HEK293 (cell line): Measurements from ENCODE around the gene DGKQ.
A peak's percentile ranks its signal among the peaks of the same experiment; 100 is the strongest.

Experiments
- BCL11A ChIP-seq: fragments of 450-650 bp; formaldehyde crosslinking; IDR thresholded peaks from 2 replicates; pipeline ENCODE4 v1.5.1; 2016; ENCODE audit warnings: low read depth, missing biosample characterization, missing genetic modification characterization
- FEZF1 ChIP-seq: fragments of 450-650 bp; formaldehyde crosslinking; IDR thresholded peaks from 2 replicates; pipeline ENCODE4 v1.5.1; 2016; ENCODE audit warnings: missing biosample characterization, missing genetic modification characterization
- GLIS1 ChIP-seq: fragments of 450-650 bp; formaldehyde crosslinking; IDR thresholded peaks from 2 replicates; pipeline ENCODE4 v1.5.1; 2016; ENCODE audit warnings: missing biosample characterization, missing genetic modification characterization
- GLIS2 ChIP-seq: fragments of 450-650 bp; formaldehyde crosslinking; IDR thresholded peaks from 2 replicates; pipeline ENCODE4 v1.5.1; 2016; ENCODE audit warnings: missing biosample characterization, missing genetic modification characterization
- KLF1 ChIP-seq: fragments of 450-650 bp; formaldehyde crosslinking; IDR thresholded peaks from 2 replicates; pipeline ENCODE4 v1.5.1; 2016; ENCODE audit warnings: missing biosample characterization, missing genetic modification characterization
- KLF10 ChIP-seq: fragments of 450-650 bp; IDR thresholded peaks from 2 replicates; pipeline ENCODE4 v1.5.1; 2018; ENCODE audit warnings: missing biosample characterization, mild to moderate bottlenecking, missing genetic modification characterization
- KLF7 ChIP-seq: fragments of 450-650 bp; formaldehyde crosslinking; IDR thresholded peaks from 2 replicates; pipeline ENCODE4 v1.5.1; 2016; ENCODE audit warnings: missing biosample characterization, missing genetic modification characterization, borderline replicate concordance
- MEIS1 ChIP-seq: sonication (generic); formaldehyde crosslinking; IDR thresholded peaks from 2 replicates; pipeline ENCODE4 v1.8.1; 2022; ENCODE audit warnings: missing genetic modification reagents, mild to moderate bottlenecking, borderline replicate concordance
- MZF1 ChIP-seq: fragments of 450-650 bp; formaldehyde crosslinking; IDR thresholded peaks from 2 replicates; pipeline ENCODE4 v1.5.1; 2017; ENCODE audit warnings: missing biosample characterization, missing genetic modification characterization, borderline replicate concordance
- OVOL3 ChIP-seq: fragments of 450-650 bp; formaldehyde crosslinking; IDR thresholded peaks from 2 replicates; pipeline ENCODE4 v1.5.1; 2016; ENCODE audit warnings: missing biosample characterization, missing genetic modification characterization
- PBX3 ChIP-seq: sonication (generic); formaldehyde crosslinking; IDR thresholded peaks from 2 replicates; pipeline ENCODE4 v1.8.1; 2022; ENCODE audit warnings: mild to moderate bottlenecking, moderate library complexity, missing genetic modification reagents
- RBAK ChIP-seq: fragments of 450-650 bp; formaldehyde crosslinking; IDR thresholded peaks from 2 replicates; pipeline ENCODE4 v1.5.1; 2016; ENCODE audit warnings: missing biosample characterization, missing genetic modification characterization
- SCRT1 ChIP-seq: fragments of 450-650 bp; formaldehyde crosslinking; IDR thresholded peaks from 2 replicates; pipeline ENCODE4 v1.5.1; 2016; ENCODE audit warnings: missing biosample characterization, missing genetic modification characterization, borderline replicate concordance
- SCRT2 ChIP-seq: fragments of 450-650 bp; formaldehyde crosslinking; IDR thresholded peaks from 2 replicates; pipeline ENCODE4 v1.5.1; 2016; ENCODE audit warnings: missing biosample characterization, missing genetic modification characterization
- TRIM28 ChIP-seq: IDR thresholded peaks from 2 replicates; pipeline ENCODE4 v1.6.1; 2011; ENCODE audit warnings: low read length, control low read depth, borderline replicate concordance
- ZBTB48 ChIP-seq: fragments of 450-650 bp; formaldehyde crosslinking; IDR thresholded peaks from 2 replicates; pipeline ENCODE4 v1.5.1; 2016; ENCODE audit warnings: missing biosample characterization, missing genetic modification characterization
- ZBTB7A ChIP-seq: fragments of 450-650 bp; formaldehyde crosslinking; IDR thresholded peaks from 2 replicates; pipeline ENCODE4 v1.5.1; 2016; ENCODE audit warnings: low read depth, missing biosample characterization, missing genetic modification characterization
- ZBTB8A ChIP-seq: fragments of 450-650 bp; formaldehyde crosslinking; IDR thresholded peaks from 2 replicates; pipeline ENCODE4 v1.5.1; 2016; ENCODE audit warnings: missing biosample characterization, missing genetic modification characterization
- ZFHX2 ChIP-seq: fragments of 450-650 bp; formaldehyde crosslinking; conservative IDR thresholded peaks from 2 replicates; pipeline ENCODE4 v1.5.1; 2016; ENCODE audit warnings: missing biosample characterization, missing genetic modification characterization
- ZNF133 ChIP-seq: fragments of 450-650 bp; formaldehyde crosslinking; IDR thresholded peaks from 2 replicates; pipeline ENCODE4 v1.5.1; 2016; ENCODE audit warnings: missing biosample characterization, missing genetic modification characterization
- ZNF138 ChIP-seq: fragments of 450-650 bp; formaldehyde crosslinking; IDR thresholded peaks from 2 replicates; pipeline ENCODE4 v1.5.1; 2016; ENCODE audit warnings: missing biosample characterization, missing genetic modification characterization, borderline replicate concordance
- ZNF169 ChIP-seq: fragments of 450-650 bp; formaldehyde crosslinking; IDR thresholded peaks from 2 replicates; pipeline ENCODE4 v1.5.1; 2016; ENCODE audit warnings: missing biosample characterization, missing genetic modification characterization
- ZNF19 ChIP-seq: fragments of 450-650 bp; formaldehyde crosslinking; IDR thresholded peaks from 2 replicates; pipeline ENCODE4; 2016; ENCODE audit warnings: missing biosample characterization, missing genetic modification characterization, low read depth
- ZNF214 ChIP-seq: fragments of 450-650 bp; formaldehyde crosslinking; IDR thresholded peaks from 2 replicates; pipeline ENCODE4 v1.5.1; 2017; ENCODE audit warnings: missing biosample characterization, mild to moderate bottlenecking, missing genetic modification characterization, borderline replicate concordance
- ZNF24 ChIP-seq: fragments of 450-650 bp; formaldehyde crosslinking; IDR thresholded peaks from 2 replicates; pipeline ENCODE4 v1.5.1; 2016; ENCODE audit warnings: missing biosample characterization, missing genetic modification characterization
- ZNF324 ChIP-seq: fragments of 450-650 bp; formaldehyde crosslinking; IDR thresholded peaks from 2 replicates; pipeline ENCODE4 v1.5.1; 2016; ENCODE audit warnings: missing biosample characterization, missing genetic modification characterization
- ZNF341 ChIP-seq: fragments of 450-650 bp; formaldehyde crosslinking; IDR thresholded peaks from 2 replicates; pipeline ENCODE4; 2016; ENCODE audit warnings: low read depth, missing biosample characterization, missing genetic modification characterization
- ZNF366 ChIP-seq: fragments of 450-650 bp; formaldehyde crosslinking; conservative IDR thresholded peaks from 2 replicates; pipeline ENCODE4 v1.5.1; 2016; ENCODE audit warnings: missing biosample characterization, missing genetic modification characterization
- ZNF423 ChIP-seq: fragments of 450-650 bp; formaldehyde crosslinking; IDR thresholded peaks from 2 replicates; pipeline ENCODE4 v1.5.1; 2016; ENCODE audit warnings: missing biosample characterization, missing genetic modification characterization
- ZNF596 ChIP-seq: fragments of 450-650 bp; IDR thresholded peaks from 2 replicates; pipeline ENCODE4 v1.5.0; 2018; ENCODE audit warnings: missing biosample characterization, mild to moderate bottlenecking, missing genetic modification characterization, moderate library complexity
- ZNF600 ChIP-seq: fragments of 450-650 bp; formaldehyde crosslinking; IDR thresholded peaks from 2 replicates; pipeline ENCODE4 v1.5.1; 2016; ENCODE audit warnings: missing biosample characterization, missing genetic modification characterization
- ZNF623 ChIP-seq: fragments of 450-650 bp; formaldehyde crosslinking; IDR thresholded peaks from 2 replicates; pipeline ENCODE4 v1.5.1; 2016; ENCODE audit warnings: missing biosample characterization, missing genetic modification characterization
- ZNF624 ChIP-seq: fragments of 450-650 bp; formaldehyde crosslinking; IDR thresholded peaks from 2 replicates; pipeline ENCODE4 v1.5.1; 2017; ENCODE audit warnings: missing biosample characterization, missing genetic modification characterization
- ZNF629 ChIP-seq: fragments of 450-650 bp; formaldehyde crosslinking; IDR thresholded peaks from 2 replicates; pipeline ENCODE4 v1.5.1; 2017; ENCODE audit warnings: missing biosample characterization, missing genetic modification characterization
- ZNF658 ChIP-seq: fragments of 450-650 bp; formaldehyde crosslinking; IDR thresholded peaks from 2 replicates; pipeline ENCODE4; 2016; ENCODE audit warnings: missing biosample characterization, missing genetic modification characterization
- ZSCAN18 ChIP-seq: fragments of 450-650 bp; formaldehyde crosslinking; IDR thresholded peaks from 2 replicates; pipeline ENCODE4 v1.5.1; 2016; ENCODE audit warnings: missing biosample characterization, missing genetic modification characterization
- TF ChIP-seq, protein P1 (sequence below): fragments of 450-650 bp; formaldehyde crosslinking; IDR thresholded peaks from 2 replicates; pipeline ENCODE4 v1.5.1; 2017; ENCODE audit warnings: missing biosample characterization, missing genetic modification characterization
- TF ChIP-seq, protein P2 (sequence below): fragments of 450-650 bp; formaldehyde crosslinking; IDR thresholded peaks from 2 replicates; pipeline ENCODE4 v1.5.1; 2017; ENCODE audit warnings: missing biosample characterization, missing genetic modification characterization

DGKQ gene

GRCh38 chr4:931194-931959 lies 42.0 kb downstream of the DGKQ start (continued):
- 0 out of 2 replicates have a peak, but pooled peaks have one; percentile 21 for TF ChIP-seq SCRT2 (tag by site-specific recombination)
- peak; percentile 37; the same call in 1 of the 2 replicates for TF ChIP-seq BCL11A
- TF ChIP-seq, protein P1, sequence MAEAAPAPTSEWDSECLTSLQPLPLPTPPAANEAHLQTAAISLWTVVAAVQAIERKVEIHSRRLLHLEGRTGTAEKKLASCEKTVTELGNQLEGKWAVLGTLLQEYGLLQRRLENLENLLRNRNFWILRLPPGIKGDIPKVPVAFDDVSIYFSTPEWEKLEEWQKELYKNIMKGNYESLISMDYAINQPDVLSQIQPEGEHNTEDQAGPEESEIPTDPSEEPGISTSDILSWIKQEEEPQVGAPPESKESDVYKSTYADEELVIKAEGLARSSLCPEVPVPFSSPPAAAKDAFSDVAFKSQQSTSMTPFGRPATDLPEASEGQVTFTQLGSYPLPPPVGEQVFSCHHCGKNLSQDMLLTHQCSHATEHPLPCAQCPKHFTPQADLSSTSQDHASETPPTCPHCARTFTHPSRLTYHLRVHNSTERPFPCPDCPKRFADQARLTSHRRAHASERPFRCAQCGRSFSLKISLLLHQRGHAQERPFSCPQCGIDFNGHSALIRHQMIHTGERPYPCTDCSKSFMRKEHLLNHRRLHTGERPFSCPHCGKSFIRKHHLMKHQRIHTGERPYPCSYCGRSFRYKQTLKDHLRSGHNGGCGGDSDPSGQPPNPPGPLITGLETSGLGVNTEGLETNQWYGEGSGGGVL (tag by site-specific recombination): 0 out of 2 replicates have a peak, but pooled peaks have one; percentile 19
- no peak for TF ChIP-seq ZNF423 (tag by site-specific recombination)
- TF ChIP-seq ZNF600 (tag by site-specific recombination): 0 out of 2 replicates have a peak, but pooled peaks have one; percentile 3
- TF ChIP-seq ZNF133: no peak
- TF ChIP-seq ZNF366 (tag by site-specific recombination): no peak
- TF ChIP-seq ZFHX2 (tag by site-specific recombination): peak; percentile 53
- TF ChIP-seq KLF7: no peak
- no peak for TF ChIP-seq ZNF138 (tag by site-specific recombination)
- no peak for TF ChIP-seq ZNF19
- TF ChIP-seq ZNF24 (tag by site-specific recombination): 0 out of 2 replicates have a peak, but pooled peaks have one; percentile 1
- no peak for TF ChIP-seq ZBTB7A
- no peak for TF ChIP-seq ZBTB8A
- TF ChIP-seq SCRT1 (tag by site-specific recombination): no peak
- peak; percentile 76 for TF ChIP-seq GLIS1 (tag by site-specific recombination)
- no peak for TF ChIP-seq OVOL3 (tag by site-specific recombination)
- TF ChIP-seq GLIS2: peak; percentile 59
- TF ChIP-seq ZSCAN18: no peak
- TF ChIP-seq ZBTB48 (tag by site-specific recombination): peak; percentile 32; the same call in 1 of the 2 replicates
- TF ChIP-seq RBAK (tag by site-specific recombination): no peak
- no peak for TF ChIP-seq FEZF1 (tag by site-specific recombination)
- TF ChIP-seq MEIS1: no peak
- TF ChIP-seq ZNF624 (tag by site-specific recombination): no peak
- no peak for TF ChIP-seq ZNF629
- TF ChIP-seq KLF10: no peak
- no peak for TF ChIP-seq MZF1 (tag by site-specific recombination)
- no peak for TF ChIP-seq ZNF169 (tag by site-specific recombination)
- no peak for TF ChIP-seq ZNF324 (tag by site-specific recombination)
- TF ChIP-seq KLF1: peak; percentile 55; the same call in 1 of the 2 replicates
- TF ChIP-seq ZNF658: no peak
- TF ChIP-seq PBX3: no peak
- TF ChIP-seq ZNF214 (tag by site-specific recombination): no peak
- TF ChIP-seq, protein P2, sequence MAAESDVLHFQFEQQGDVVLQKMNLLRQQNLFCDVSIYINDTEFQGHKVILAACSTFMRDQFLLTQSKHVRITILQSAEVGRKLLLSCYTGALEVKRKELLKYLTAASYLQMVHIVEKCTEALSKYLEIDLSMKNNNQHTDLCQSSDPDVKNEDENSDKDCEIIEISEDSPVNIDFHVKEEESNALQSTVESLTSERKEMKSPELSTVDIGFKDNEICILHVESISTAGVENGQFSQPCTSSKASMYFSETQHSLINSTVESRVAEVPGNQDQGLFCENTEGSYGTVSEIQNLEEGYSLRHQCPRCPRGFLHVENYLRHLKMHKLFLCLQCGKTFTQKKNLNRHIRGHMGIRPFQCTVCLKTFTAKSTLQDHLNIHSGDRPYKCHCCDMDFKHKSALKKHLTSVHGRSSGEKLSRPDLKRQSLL (tag by site-specific recombination): no peak
- no peak for TF ChIP-seq TRIM28
- no peak for TF ChIP-seq ZNF623 (tag by site-specific recombination)
- TF ChIP-seq ZNF596 (tag by site-specific recombination): no peak
- no peak for TF ChIP-seq ZNF341 (tag by site-specific recombination)
